ENCODE measurements around the gene WDCP. TPM values are rescaled to one million over a fixed set of nuclear protein-coding genes. Genes with fewer than 3 reads are reported as not detected.
"Not testable (repeated sequence)": the region's sequence is repeated elsewhere in the genome, so short reads cannot be mapped to it uniquely, and the experiment has no call there.

WDCP gene
- total RNA-seq, 1 donor = 9.3 TPM

DNA sequence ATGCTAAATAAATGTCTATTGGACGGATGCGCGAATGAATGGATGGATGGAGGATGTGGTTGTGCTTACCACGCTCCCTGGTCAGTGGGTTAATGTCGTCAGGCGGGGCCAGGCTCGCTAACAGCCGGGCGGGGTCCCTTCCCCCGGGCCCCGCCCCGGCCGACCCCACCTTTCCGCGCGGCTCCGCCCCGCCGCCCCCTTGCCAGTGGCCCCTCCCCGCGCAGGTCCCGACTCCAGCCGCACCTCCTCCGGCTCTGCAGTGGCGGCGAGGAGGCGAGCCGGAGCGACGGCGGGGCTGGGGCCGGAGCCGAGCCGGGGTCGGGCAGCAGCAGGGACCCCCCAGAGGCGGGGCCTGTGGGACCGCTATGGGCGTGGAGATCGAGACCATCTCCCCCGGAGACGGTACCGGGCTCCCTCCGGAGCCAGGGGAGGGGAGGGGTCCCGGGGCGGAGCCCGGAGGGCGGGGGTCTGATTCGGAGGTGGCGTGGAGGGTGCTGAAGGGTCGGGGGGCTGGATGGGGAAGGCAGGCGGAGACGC is 2.4 kb upstream of the WDCP start, which contains the start of gene FKBP1B:
Gene FKBP1B, plus strand, starts transcription at position 257 of the 537 bp plus-strand sequence. Its CDS starts 109 bp downstream, at position 366.
- H3K4me3 ChIP-seq (ENCODE audit: low read depth, low read length) = peak within 1 kb of the TSS; percentile 71

DNA sequence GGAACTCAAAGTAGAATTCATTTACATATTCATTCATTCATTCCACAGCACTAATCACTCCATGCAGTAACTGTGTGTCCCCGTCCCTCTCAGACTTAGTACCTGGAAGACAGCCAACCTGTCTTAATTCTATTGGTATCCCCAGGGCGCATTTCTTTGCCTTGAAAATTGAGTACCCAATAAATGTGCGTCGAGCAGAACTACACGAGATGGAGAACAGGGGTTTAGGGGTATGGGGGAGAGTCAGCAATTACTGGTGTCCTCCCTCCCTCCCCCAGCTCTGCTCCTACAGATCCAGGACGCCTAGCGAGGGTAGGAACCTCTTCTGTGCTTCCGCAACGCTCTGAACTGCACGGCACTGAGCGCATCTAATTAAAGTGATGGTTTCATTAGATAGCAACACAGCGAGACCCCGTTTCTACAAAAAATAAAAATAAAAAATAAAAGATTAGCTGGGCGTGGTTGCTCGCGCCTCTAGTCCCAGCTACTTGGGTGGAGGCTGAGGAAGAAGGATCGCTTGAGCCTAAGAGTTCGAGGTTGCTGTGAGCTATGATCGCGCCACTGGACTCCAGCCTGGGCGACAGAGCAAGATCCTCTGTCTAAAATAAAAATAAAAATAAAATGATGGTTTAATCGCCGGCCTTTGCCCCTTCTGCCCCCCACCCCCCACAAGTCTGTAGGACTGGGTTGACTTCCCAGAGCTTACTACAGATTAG is 1.7 kb upstream of the WDCP start:
- peak overlapping the region; percentile 71 for H3K4me3 ChIP-seq (ENCODE audit: low read depth, low read length)
- DNase-seq (ENCODE audit: low read depth) = no peak
- TF ChIP-seq, protein P1, sequence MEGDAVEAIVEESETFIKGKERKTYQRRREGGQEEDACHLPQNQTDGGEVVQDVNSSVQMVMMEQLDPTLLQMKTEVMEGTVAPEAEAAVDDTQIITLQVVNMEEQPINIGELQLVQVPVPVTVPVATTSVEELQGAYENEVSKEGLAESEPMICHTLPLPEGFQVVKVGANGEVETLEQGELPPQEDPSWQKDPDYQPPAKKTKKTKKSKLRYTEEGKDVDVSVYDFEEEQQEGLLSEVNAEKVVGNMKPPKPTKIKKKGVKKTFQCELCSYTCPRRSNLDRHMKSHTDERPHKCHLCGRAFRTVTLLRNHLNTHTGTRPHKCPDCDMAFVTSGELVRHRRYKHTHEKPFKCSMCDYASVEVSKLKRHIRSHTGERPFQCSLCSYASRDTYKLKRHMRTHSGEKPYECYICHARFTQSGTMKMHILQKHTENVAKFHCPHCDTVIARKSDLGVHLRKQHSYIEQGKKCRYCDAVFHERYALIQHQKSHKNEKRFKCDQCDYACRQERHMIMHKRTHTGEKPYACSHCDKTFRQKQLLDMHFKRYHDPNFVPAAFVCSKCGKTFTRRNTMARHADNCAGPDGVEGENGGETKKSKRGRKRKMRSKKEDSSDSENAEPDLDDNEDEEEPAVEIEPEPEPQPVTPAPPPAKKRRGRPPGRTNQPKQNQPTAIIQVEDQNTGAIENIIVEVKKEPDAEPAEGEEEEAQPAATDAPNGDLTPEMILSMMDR (IDR thresholded peaks at IDR 0.05; ENCODE audit: insufficient read depth, low read length) = no peak

More for the DNA sequence above, 2.4 kb upstream of the WDCP start, which contains the start of gene FKBP1B:
- DNase-seq (ENCODE audit: low read depth) = peak; percentile 25
- TF ChIP-seq, protein P1 (IDR thresholded peaks at IDR 0.05; ENCODE audit: insufficient read depth, low read length) = no peak

DNA sequence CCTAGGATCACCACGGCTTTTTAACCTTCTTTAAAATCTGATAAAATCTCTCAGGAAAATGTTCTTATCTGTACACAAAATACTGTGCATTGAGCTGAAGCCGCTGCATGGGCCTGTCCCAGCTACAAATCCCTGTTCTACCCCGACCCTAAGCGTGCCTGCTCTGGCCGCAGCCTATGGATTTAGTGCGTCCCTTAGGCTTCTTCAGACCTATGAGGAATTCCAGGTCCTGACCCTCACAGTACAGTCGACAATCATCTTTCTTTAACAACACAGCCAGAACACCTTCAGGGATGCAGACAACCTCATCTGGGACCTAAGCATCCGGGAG is 477 bp upstream of the WDCP start:
- no peak overlapping the region for H3K4me3 ChIP-seq (ENCODE audit: low read depth, low read length)
- TF ChIP-seq, protein P1 (IDR thresholded peaks at IDR 0.05; ENCODE audit: insufficient read depth, low read length) = no peak

DNA sequence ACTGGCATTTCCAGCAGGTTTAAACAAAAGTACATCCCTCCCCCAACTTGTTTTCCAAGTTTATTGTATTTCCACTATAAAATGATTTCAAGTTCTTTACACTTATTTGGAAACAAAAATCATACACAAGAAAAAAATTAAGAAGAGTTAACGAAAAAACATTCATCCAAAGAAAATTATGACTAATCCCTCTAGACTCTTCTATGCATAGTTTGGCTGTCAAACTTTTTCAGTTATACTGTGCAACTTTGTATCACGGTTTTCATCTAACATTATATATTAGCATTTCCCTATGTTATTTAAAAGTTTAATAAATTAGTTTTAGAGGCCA is 627 bp downstream of the WDCP start:
- DNase-seq (ENCODE audit: low read depth) = peak; percentile 17
- H3K4me3 ChIP-seq (ENCODE audit: low read depth, low read length) = peak overlapping the region; percentile 90
- TF ChIP-seq, protein P1 (IDR thresholded peaks at IDR 0.05; ENCODE audit: insufficient read depth, low read length) = no peak

More for the DNA sequence above, 477 bp upstream of the WDCP start:
- no peak for DNase-seq (ENCODE audit: low read depth)

DNA sequence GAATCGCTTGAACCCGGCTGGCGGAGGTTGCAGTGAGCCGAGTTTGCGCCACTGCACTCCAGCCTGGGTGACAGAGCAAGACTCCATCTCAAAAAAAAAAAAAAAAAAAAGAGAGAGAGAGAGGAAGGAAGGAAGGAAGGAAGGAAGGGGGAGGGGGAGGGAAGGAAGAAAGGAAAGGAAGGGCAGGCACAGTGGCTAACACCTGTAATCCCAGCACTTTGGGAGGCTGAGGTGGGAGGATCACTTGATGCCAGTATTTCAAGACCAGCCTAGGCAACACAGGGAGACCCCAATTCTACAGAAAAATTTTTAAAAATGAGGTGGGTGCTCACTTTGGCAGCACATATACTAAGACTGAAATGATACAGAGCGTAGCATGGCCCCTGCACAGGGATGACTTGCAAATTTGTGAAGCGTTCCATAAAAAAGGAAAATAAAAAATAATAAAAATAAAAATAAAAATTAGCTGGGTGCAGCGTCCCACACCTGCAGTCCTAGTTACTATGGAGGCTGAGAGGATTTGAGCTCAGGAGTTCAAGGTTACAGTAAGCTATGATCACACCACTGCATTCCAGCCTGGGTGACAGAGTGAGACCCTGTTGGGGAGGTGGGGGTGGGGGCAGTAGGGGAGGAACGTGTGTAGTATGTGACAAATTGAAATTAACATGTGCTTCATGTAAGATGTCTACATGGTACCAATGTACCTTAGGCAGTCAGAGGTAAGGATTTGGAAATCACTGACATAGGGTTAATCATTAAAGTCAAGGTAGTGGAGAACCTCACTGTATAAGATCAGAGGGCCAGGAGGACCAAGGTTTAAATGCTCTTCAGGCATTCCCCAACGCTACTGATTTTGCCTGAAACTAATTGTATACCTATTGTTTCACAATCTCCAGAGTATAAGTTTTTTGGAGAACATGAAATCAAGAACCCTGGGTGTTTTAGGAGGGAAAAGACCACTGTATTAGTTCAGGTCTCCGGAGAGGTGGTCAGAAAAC is 1.4 kb downstream of the WDCP start:
- TF ChIP-seq, protein P1 (IDR thresholded peaks at IDR 0.05; ENCODE audit: insufficient read depth, low read length) = no peak

GRCh38 chr2:24043133-24043532 is 4.1 kb downstream of the WDCP start:
- H3K4me3 ChIP-seq (ENCODE audit: low read depth, low read length); DNase-seq (ENCODE audit: low read depth): not testable (repeated sequence)

More for the DNA sequence above, 1.4 kb downstream of the WDCP start:
- H3K4me3 ChIP-seq (ENCODE audit: low read depth, low read length) = peak overlapping the region; percentile 90
- DNase-seq (ENCODE audit: low read depth) = no peak

DNA sequence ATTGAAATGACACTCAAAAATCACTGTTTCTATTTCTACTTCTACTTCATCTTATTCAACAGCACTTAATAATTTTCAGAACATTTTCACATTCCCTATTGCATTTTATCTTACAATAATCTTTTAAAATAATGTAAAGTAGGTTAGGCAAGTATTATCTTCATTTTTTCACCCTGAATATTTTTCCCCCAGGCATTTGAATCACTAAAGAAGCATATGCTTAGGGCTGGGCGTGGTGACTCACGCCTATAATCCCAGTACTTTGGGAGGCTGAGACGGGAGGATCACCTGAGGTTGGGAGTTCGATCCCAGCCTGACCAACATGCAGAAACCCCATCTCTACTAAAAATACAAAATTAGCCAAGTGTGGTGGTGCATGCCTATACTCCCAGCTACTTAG is 6.7 kb downstream of the WDCP start:
- no peak for DNase-seq (ENCODE audit: low read depth)
- TF ChIP-seq, protein P1 (IDR thresholded peaks at IDR 0.05; ENCODE audit: insufficient read depth, low read length) = no peak
- no peak overlapping the region for H3K4me3 ChIP-seq (ENCODE audit: low read depth, low read length)
